ENCODE results near the gene GNPDA1.

Gene GNPDA1

DNA sequence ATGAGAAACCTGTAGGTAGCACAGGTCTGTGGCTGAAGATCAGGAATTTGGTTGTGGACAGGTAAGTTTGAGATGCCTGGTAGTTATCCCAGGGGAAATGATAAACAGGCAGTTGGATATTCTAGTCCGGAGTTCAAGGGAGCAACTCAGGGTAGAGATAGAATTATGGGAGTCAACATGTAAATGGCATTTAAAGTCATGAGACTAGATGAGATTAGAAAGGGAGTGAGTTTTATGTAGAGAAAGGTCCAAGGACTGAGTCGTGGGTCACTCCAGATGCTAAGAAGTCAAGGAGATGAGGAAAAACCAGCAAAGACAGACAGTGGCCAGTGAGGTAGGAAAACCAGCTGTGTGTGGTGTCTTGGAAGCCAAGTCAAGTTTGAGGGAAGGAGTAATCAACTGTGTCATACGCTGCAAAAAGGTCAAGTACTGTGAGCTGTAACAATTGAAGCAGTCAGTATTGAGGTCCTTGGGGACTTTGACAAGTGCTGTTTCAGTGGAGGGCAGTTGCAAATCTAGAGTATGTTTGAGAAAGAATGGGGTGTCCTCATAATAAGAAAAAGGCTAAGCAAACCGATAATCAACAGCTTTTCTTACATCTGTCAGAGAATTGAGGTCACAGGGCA lies 18.2 kb downstream of the GNPDA1 start:
- DNase-seq (ENCODE audit: low read depth in 2 of 2), result no peak

DNA sequence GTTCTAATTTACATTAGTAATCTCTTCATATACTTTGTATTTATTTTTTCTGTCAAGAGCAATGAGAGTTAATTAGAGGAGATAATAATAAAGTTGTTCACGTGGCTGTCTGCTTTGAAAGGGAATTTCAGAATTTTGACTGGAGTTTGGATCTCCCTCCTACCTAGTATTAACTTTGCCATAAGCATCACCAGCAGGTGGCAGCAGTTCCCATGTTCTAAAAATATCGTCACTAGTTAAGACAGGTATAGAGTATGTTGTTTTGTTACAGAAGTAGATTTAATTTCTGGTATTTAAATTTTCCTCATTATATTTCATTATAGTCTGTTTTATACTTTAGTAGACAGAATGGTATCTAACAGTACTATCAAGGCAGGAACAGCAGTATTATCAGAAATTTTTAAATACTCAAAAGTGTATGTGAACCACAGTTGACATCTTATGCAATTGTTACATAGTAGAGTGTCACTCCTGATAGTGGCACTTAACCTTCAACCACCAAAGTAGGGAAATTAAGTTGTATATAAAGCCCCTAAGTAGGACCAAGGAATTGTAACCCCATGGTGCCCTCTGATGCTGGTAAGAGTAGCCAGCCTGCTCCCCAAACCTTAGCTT lies 20.4 kb downstream of the GNPDA1 start:
- peak; percentile 61 to 63 for DNase-seq (ENCODE audit: low read depth in 2 of 2)

DNA sequence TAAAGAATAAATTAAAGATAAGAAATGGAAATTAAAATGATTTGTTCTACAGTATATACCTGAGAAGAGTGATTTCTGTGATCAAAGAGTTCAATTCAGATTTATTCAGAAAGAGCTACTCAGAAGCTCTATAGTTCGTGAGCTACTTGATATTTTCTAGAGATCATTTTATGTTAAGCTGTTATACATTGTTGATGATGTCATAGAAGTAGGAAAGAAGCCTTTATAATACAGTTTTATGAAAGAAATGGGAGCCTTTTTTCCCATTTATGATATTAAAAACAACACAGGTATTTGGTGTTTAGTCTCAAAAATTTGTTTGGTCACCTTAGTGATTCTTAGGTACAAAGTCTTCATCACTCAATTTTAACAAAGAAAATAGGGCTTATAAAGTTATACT lies 23.1 kb downstream of the GNPDA1 start:
- no peak for DNase-seq (ENCODE audit: low read depth in 2 of 2)

DNA sequence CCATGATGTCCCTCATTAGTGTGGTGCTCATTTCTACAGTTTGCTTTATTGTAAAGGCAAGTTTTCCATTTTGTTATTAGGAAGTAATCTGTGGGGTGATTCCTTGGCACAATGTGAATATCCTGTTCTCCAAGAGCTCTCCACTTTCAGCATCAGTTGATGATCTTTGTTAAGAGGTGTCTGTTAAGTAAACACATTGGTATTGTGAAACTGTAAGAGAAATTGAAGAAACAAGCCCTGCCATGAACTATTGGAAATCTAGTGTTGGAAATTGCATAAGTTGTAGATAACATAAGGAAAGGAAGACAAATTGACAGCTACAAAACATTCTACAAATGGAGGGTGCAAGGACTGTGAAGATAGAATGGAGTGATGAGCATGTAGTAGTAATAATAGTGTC lies 26.8 kb downstream of the GNPDA1 start:
- no peak for DNase-seq (ENCODE audit: low read depth in 2 of 2)

DNA sequence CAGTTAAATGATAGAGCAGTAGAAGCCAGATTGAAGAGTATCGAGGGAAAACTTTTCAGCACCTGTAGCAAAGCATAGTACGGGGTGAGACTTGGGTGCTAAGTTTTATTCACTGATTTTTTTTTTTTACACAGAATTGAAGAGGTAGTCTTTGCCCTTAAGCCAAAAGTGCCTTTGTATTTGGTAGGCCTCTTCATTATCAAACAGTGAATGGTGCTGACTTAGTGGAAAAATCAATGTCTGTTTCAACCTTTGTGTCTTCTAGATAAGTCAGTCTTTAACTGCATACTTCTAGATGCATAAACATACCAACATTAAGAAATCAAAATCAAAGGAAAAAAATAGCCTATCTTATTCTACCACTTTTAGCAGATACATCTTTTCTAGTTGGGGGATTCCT lies 30.2 kb downstream of the GNPDA1 start:
- no peak for DNase-seq (ENCODE audit: low read depth in 2 of 2)

DNA sequence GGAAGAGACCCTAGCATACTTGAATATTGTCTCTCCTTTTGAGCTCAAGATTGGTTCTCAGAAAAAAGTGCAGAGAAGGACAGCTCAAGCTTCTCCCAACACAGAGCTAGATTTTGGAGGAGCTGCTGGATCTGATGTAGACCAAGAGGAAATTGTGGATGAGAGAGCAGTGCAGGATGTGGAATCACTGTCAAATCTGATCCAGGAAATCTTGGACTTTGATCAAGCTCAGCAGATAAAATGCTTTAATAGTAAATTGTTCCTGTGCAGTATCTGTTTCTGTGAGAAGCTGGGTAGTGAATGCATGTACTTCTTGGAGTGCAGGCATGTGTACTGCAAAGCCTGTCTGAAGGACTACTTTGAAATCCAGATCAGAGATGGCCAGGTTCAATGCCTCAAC lies 34.4 kb downstream of the GNPDA1 start:
- DNase-seq (ENCODE audit: low read depth in 2 of 2), result no peak

DNA sequence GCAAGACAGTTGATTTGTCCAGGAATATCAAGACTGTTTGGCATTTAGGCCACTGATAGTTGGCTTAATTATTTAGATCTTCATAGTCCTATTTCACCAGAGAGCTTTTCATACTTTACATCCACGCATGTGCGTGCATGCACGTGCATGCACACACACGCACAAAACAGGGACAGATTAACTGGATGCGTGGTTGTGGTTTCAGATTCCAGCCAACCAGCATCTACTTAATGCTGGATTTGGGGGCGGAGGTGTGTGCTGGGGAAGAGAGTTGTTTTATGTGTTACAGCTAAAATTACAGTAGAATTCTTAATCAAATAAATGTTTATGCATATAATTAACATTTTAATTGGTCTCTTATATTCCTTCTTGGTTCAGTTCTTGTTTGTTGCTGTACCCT lies 36.7 kb downstream of the GNPDA1 start:
- no peak for DNase-seq (ENCODE audit: low read depth in 2 of 2)

DNA sequence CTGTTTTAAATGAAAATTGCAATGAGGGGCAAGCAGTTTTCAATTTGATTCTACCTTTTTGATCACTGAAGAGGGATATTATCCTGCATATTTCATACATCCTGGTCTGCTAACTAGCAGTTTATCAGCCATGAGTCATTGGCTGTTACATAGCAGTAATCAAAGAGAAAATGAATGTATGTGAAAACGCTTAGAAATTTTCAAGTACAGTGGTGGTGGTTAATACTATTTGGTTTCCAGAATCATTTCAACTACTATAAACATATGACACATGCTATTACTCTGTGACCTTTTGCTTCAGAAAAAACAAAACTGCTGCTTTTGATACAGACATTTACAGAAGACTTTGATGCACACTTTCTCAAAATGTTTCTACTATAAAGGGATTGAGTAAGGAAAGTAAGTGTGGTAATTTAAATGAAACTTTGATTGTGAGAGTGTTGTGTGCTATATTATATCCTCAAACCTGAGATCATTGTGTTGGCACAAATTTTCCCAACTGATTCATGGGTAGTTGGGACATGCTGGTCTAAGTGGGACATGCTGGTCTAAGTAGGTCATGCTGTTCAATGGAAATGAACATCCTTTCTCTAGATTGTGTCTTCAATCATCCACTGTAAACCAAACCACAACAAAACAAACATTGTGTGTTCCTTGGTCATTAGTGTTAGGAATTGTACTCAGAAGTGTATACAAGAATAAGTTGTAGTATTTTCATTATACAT lies 38.8 kb downstream of the GNPDA1 start:
- no peak for DNase-seq (ENCODE audit: low read depth in 2 of 2)

DNA sequence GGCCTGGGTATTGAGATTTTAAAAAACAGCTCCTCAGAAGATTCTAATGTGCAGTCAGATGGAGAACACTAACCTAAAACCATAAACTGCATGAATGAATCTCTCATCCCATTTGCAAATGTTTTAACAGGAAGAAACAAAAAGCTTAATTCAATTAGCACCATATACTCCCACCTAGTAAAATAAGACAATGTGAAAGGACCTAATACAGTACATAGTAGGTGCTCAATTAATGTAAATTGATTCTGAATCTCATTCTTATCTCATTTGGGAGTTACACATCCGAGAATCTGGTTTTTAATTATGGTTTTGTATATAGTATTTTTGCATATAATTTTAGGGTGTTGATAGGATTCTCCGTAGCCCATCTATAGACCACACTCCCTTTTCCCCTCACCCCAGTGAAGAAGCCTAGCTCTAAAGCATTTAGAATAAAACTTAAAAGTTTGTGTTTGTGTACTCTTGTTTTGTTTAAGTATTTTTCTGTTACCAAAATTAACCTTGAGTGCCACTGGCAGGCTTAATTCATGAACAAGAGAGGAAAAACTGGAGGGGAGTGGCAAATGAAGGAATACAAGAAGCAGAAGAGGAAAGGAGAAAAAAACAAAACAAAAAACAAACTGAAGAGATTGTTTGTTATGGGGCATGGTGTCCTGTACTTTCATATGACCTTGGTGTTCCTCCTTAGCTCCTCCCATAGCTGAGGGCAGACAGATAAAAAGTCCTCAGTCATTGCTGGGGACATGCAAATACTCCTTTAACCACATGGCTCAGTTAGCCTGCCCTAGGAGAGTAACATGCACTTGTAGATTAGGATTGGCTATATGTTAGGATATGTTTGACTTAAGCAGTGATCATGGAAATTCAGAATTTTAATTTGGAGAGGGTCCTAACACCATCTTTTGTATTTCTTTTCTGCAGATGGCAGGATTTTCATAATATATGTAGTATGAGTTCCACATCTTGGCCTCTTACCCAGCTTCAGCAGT lies 42.8 kb downstream of the GNPDA1 start:
- no peak for DNase-seq (ENCODE audit: low read depth in 2 of 2)

DNA sequence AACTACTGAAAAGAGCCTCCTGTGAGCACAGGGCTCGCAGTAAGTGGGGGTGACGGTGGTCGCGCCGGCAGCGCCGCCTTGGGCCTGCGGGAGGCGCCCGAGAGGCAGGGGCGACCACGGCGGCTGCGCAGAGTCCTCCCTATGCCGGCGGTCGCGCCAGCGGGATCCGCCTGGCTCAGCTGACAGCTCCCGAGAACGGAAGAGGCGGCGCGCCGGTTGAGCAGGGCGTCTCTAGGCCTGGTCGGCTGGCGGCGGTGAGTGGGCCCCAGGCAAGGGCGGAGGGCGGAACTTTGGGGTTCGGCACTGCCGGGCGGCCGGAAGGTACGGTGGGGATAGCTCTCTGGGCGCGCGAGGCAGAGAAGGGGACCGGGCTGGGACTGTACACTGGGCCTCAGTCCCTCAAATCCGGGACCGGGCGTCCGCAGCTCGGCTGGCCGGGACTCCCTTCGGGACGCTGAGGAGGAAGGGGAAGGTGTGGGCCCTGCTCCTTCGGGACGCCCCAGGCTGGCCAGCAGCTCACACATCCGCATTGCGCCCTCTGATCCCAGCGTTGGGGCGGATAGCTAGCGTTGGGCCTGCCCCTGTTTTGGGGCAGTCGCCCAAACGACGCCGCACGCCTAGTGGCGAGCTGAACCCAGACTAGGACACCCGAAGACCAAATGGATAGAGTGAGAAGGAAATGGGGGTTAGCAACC lies 43.8 kb downstream of the GNPDA1 start, which contains the start of gene RNF14:
TSS of gene RNF14 (plus strand) at position 192 of the 695 bp plus-strand sequence. CDS start 4,484 bp downstream, outside the sequence.
- peak; percentile 81 to 84 for DNase-seq (ENCODE audit: low read depth in 2 of 2)

DNA sequence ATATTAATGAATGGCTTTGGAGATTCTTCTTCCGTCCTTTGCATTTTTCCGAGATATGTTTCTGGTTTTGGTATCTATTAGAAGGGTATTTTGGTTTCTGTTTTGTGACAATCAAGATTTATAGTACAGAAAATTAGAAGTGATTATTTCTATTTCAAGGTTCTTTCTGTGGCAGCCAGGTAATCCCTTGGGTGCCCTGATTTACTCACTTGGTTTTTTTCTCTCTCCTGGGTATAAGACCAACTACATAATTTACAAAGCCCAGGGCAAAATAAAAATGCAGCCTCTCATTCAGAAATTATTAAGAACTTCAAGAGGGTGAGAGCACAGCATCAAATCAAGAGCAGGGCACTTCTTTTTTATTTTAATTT lies 45.9 kb downstream of the GNPDA1 start:
- no peak for DNase-seq (ENCODE audit: low read depth in 2 of 2)

DNA sequence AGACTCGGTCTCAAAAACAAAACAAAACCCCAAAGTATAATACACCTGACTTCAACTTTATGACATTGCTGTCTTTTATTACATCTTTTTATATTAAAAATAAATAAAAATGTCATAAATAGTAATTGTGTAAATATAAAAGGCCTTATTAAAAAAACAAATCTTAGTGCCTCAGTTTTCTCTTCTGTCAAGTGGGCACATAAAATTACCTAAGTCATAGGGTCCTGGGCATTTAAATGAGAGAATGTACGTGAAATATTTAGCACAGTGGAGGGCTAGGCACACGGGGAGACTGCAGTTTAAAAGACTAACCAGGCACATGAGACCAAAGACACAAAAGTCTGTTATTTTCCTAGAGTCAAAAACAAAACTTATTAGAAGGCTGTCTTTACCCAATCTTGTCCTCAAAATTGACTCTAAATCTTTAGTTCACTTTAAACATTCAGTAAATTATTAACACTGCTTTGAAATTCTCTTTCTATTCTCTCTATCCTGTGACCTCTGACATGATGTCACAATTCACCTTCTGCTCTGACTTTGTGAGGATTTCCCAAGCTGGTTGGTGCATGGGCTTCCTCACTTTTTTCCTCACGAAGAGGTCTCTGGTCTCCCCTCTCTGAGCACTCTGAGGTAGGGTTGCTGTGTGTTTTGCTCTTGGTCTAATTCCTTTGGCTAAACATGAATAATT lies 46.4 kb downstream of the GNPDA1 start:
- DNase-seq (ENCODE audit: low read depth in 2 of 2), result no peak

DNA sequence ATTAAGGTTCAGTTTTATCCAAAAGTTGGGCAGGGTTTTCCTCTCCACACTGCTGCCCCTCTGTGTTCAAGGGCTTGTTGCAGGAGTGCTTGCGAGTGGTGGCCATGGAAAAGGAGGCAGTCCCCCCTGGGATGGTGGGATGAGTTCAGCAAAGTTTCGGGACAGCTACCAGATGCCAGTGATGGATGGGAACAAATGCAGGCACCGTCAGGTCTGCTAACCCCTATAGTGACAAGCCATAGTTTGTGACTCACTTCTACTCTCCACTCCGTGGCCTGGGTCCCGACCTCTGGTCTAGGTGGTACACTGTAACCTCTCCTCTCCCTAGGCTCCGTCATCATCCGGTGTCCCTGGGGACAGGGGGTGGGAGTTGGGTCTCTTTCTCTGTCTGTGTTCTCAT lies 47.8 kb downstream of the GNPDA1 start:
- no peak for DNase-seq (ENCODE audit: low read depth in 2 of 2)

DNA sequence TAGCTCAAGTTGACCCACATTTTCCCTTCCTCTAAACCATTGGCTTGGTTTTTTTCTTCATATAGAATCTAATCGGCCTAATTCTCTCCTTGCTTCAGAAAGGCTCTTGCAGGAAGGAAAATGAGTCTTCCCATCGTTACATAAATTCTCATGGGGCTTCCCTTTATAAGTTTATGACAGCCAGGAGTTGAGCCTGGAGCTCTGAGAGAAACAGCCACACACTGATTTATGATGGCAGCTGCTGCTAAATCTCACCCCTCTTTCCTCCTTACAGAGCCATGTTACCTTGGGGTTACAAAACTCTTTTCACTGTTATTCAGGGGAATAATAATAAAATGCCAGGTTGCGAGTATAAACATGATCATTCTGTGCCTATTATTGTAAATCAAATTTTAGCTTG lies 49.1 kb downstream of the GNPDA1 start:
- no peak for DNase-seq (ENCODE audit: low read depth in 2 of 2)

DNA sequence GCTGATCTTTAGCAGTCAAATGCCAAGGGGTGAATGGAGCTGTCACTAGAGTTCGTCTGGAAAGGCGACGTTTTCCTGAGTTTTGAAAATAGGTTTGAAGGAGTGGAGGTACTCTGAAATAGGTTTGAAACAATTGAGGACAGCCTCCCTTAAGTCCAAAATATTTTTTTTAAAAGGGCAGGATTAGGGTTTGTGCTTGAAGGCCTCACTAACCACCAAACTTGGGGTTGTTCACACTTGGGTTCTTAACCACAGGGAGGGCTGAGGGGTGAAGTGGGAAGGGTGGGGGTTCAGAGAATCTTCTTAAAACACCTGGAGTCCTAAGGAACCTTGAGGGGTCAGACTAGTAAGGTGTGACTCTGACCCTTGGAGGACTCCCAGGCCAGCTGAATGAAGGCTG lies 51.4 kb downstream of the GNPDA1 start:
- DNase-seq (ENCODE audit: low read depth in 2 of 2), result no peak

DNA sequence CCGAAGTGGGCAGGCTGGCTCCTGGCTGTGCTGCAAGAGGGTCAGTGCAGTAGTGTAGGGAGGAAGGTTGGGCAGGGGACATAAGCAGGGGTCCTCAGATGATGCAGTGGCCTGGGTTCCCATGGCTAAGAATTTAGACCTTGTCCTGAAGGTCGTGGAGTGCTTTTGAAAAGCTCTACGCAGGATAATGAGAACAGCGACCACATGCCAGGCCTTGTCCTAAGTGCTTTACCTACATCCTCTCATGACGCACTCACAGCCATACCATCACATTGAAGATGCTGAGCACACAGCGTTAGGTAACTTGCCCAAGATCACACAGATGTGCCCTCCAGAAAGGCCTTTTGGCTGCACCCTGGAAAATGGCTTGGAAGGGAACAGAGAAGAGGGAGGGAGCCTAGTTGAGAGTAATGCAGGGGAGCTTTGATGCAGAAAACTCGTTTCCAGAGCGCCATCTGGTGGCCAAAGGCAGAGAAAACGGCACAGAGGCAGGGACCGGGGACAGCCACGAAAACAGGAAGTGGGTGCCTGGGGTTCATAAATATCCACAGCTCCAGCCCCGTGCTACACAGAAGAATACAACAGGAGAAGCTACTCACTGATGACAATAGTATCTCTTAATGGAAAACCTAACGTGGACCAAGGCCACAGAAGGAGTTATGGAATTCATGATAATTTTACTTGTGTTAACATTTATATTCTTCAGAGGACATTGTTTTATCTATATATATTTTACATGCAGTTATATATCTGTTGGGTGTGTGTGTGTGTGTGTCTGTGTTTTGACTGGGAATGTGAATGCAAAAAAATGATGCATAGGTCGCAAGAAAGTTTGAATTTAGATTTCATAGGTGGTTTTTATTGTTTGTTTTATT lies 52.1 kb downstream of the GNPDA1 start:
- peak; percentile 73 to 80 for DNase-seq (ENCODE audit: low read depth in 2 of 2)

DNA sequence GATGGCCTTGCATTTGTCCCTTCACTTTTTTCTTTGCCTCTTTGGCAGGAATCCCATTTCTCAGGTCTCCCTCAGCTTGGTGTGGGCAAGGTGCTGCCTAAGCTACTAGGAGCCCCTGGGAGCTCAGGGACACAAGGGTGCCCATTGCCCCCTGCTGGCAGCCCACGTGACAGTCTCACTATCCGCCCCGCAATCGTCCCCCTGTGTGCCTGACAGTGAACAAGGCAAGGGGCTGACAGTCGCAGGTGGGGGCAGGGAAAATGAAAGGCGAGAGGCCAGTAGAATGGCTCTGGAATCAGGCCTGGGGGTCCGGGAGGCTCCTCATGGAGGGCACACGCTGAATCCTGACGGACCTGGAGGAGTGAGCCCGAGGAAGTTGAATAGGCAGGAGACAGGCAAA lies 52.8 kb downstream of the GNPDA1 start:
- no peak for DNase-seq (ENCODE audit: low read depth in 2 of 2)

DNA sequence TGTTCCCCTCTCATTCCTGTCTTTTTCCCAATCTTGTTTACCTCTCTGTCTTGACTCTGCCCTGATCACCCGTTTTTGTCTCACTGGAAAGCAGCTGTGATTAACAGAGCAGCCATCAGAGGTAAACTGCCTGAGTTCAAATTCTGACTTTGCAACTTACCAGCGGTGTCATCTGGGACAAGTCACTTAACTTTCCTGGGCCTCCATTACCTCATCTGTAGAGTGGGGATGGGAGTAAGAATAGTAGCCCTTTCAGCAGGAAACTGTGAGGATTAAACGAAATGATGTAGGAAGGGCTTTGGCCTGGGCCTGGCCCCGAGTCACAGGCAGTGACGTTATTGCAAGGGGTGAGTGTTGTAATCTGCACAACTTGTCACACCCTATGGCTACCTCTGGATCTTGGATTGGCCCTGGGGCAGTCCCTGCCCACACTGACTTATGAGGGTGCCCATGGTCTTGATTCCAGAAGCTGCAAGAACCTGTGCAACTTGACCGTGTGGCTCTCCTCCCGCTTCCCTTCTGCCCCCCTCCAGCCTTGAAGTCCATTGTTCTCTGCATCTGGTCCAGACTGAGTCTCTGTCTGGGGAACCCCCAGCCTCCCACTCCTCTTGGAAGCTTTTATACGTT lies 54.2 kb downstream of the GNPDA1 start:
- DNase-seq (ENCODE audit: low read depth in 2 of 2), result no peak

DNA sequence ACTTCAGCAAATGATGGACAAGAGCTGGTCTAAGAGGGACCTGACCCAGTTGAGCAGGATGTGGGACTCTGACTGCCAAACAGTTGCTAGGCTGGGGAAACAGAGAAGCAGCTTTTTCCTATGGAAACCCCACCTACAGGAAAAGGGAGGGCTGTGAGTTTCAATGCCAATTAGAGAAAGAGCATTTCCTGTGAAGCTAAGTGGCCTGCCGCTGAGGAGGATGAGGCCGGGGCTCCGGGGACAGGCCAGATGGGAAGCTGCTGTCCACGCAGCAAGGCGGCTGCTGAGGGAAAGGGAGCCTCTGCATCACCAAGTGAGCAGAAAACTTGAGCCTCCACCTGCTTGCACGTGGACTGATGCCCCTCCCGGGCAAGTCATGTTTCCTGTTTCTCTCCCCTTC lies 54.7 kb downstream of the GNPDA1 start, which contains the start of gene PCDH12:
TSS of gene PCDH12 (minus strand) at position 90 of the 400 bp plus-strand sequence. CDS start 351 bp downstream, outside the sequence.
- DNase-seq (ENCODE audit: low read depth in 2 of 2), result no peak

All from activated CD8-positive, alpha-beta memory T cell treated with anti-CD3 and anti-CD28 coated beads for 4 hours (primary cell).